Adrenal gland (tissue), 5 donors: ENCODE measurements around the gene COX7A2L.

Experiments
- CTCF ChIP-seq, 6 experiments: fragments of 450-650 bp in 4 of 6; fragments of 200-600 bp in 2 of 6; sonication (generic) in 1 of 6; IDR thresholded peaks; 1 replicate in 5 of 6; 2 replicates in 1 of 6; pipeline versions ENCODE4 v1.5.1 to v1.8.0; 2016 to 2021; ENCODE audit warnings: antibody characterized with exemption in 6 of 6, mild to moderate bottlenecking in 2 of 6, moderate library complexity in 1 of 6
- POLR2A ChIP-seq, 2 donors: fragments of 450-650 bp; IDR thresholded peaks; one replicate each; pipeline ENCODE4 v1.6.1; 2017; ENCODE audit warnings: antibody characterized with exemption in 2 of 2, mild to moderate bottlenecking in 2 of 2, moderate library complexity in 1 of 2
- donor health status: DM: no; HTN: no; CAD: no.

GRCh38 chr2:42364658-42365057 lies 3.6 kb upstream of the COX7A2L start:
- no peak for TF ChIP-seq CTCF (IDR thresholded peaks at IDR 0.05)
- no peak for TF ChIP-seq POLR2A (IDR thresholded peaks at IDR 0.05)
